T-cell (primary cell): Measurements from ENCODE around the gene MMRN1. TPM values are rescaled to one million over a fixed set of nuclear protein-coding genes. Genes with fewer than 3 reads are reported as not detected.

Source experiments
- ATAC-seq, 4 experiments: fragments of 200-7000 bp in 3 of 4; fragments of 150-1000 bp in 1 of 4; cut with Tn5 transposase; replicated peaks in 1 of 4; 1 replicate in 3 of 4; 2 replicates in 1 of 4; pipeline ENCODE4 v1.10.0; 2021; ENCODE audit warnings: moderate library complexity in 3 of 4, mild to moderate bottlenecking in 2 of 4, moderate number of reproducible peaks in 1 of 4
- CTCF ChIA-PET, 2 donors: fragments of 300-600 bp; sonication (Branson Sonifier 250); formaldehyde crosslinking; loops; one replicate each; lab custom pipeline; 2022; ENCODE audit warnings: antibody characterized with exemption in 2 of 2; lab: Charles Lee
- POLR2A ChIA-PET, 2 donors: fragments of 300-600 bp; sonication (Branson Sonifier 250); formaldehyde crosslinking; loops; one replicate each; lab custom pipeline; 2022; ENCODE audit warnings: antibody characterized with exemption in 2 of 2; lab: Charles Lee
- DNase-seq, 35 experiments: peaks; one replicate each; pipeline versions ENCODE4 v3.0.0 to v3.0.0-alpha.2; 2013 to 2023
- H3K27ac ChIP-seq: one replicate; pipeline ENCODE4 v1.5.1; 2013; ENCODE audit warnings: low read length
- H3K27me3 ChIP-seq, 2 experiments: replicated peaks in 1 of 2; 1 replicate in 1 of 2; 2 replicates in 1 of 2; pipeline versions ENCODE4 v1.6.1 to v1.7.0; 2013; ENCODE audit warnings: low read length in 1 of 2, mixed read lengths in 1 of 2; ENCODE audit not compliant: control insufficient read depth in 2 of 2, insufficient read depth in 2 of 2; ENCODE audit errors: extremely low read depth in 1 of 2
- H3K36me3 ChIP-seq, 2 donors: 1 replicate in 1 of 2; 2 replicates in 1 of 2; pipeline versions ENCODE4 v1.6.1 to v1.7.0; 2013; ENCODE audit warnings: low read length in 1 of 2; ENCODE audit not compliant: control insufficient read depth in 2 of 2, insufficient read depth in 1 of 2; ENCODE audit errors: extremely low read depth in 1 of 2
- H3K4me1 ChIP-seq, 2 experiments: 1 replicate in 1 of 2; 2 replicates in 1 of 2; pipeline versions ENCODE4 v1.6.1 to v1.7.0; 2013; ENCODE audit warnings: low read length in 2 of 2, mixed read lengths in 1 of 2; ENCODE audit not compliant: insufficient read depth in 2 of 2, control insufficient read depth in 1 of 2; ENCODE audit errors: extremely low read depth in 1 of 2
- H3K4me3 ChIP-seq, 2 donors: 1 replicate in 1 of 2; 2 replicates in 1 of 2; pipeline versions ENCODE4 v1.5.1 to v1.7.0; 2013; ENCODE audit warnings: mild to moderate bottlenecking in 2 of 2, low read length in 1 of 2, moderate library complexity in 1 of 2; ENCODE audit not compliant: control insufficient read depth in 1 of 2; ENCODE audit errors: extremely low read depth in 1 of 2
- H3K9me3 ChIP-seq: 2 replicates; pipeline ENCODE4 v1.7.0; 2013
- H3K27ac Mint-ChIP-seq, 2 donors: one replicate each; pipeline ENCODE4 v1.8.0; 2020 to 2021; ENCODE audit warnings: mild to moderate bottlenecking in 2 of 2, mixed read lengths in 2 of 2
- H3K27me3 Mint-ChIP-seq, 2 donors: one replicate each; pipeline ENCODE4 v1.8.0; 2021 to 2022; ENCODE audit warnings: mixed read lengths in 2 of 2
- H3K36me3 Mint-ChIP-seq: one replicate; pipeline ENCODE4 v1.8.0; 2021; ENCODE audit warnings: mixed read lengths
- H3K4me1 Mint-ChIP-seq, 3 donors: one replicate each; pipeline ENCODE4 v1.8.0; 2020 to 2022; ENCODE audit warnings: mixed read lengths in 3 of 3, mild to moderate bottlenecking in 1 of 3
- H3K4me3 Mint-ChIP-seq, 3 donors: one replicate each; pipeline ENCODE4 v1.8.0; 2020 to 2022; ENCODE audit warnings: mild to moderate bottlenecking in 3 of 3, mixed read lengths in 3 of 3, moderate library complexity in 3 of 3
- H3K9me3 Mint-ChIP-seq, 3 donors: one replicate each; pipeline ENCODE4 v1.8.0; 2020 to 2022; ENCODE audit warnings: mixed read lengths in 3 of 3
- WGBS: methylation state at CpG from one replicate; pipeline ENCODE4 v1.1.5; 2013; ENCODE audit warnings: missing lambda C conversion rate; ENCODE audit not compliant: insufficient coverage; 5-methylcytosine and 5-hydroxymethylcytosine counted together
- total RNA-seq, 35 experiments: library from RNA in 6 of 35; stranded (reverse) in 6 of 35; fragments of 120-200 nt in 1 of 35; gene quantifications; one replicate each; pipeline versions ENCODE4 v1.2.1 to v1.2.4 and lab custom pipeline; 2013 to 2026

Gene MMRN1
- total RNA-seq, 5 donors from 2014 or later (not counting 1 experiment from before 2014, with no cell fraction given), result 0.16 to 0.61 (median 0.30) TPM

DNA sequence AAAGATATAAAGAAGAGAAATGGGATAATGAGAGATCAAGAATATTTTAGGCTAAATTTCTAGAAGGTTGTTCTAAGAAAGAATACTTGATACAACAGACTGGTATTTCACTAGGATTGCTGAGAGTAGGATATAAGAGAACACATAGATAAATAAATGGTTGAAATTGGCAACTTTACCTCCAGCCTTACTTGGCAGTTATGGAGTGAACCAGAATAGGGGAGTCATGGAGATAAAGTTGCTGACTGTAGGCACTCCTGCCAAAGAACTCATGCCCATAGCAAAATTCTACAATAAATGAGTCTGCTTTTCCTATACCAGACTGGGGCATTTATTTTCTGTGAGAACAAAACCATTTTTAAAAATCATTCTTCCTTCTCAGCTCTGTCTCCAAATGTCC, 26.4 kb upstream of the MMRN1 start:
- H3K9me3 ChIP-seq, result no peaks in the 10 kb centered on the region
- H3K4me3 ChIP-seq, result no peak overlapping the region
- DNase-seq, result no peak
- ChIA-PET CTCF (no interaction called here), POLR2A (no interaction called here)
- no peak overlapping the region for H3K27ac Mint-ChIP-seq
- H3K4me3 Mint-ChIP-seq, result no peak overlapping the region
- H3K27me3 ChIP-seq, result peaks cover 0 to 1% of the 10 kb centered on the region in 2 experiments
- ATAC-seq, result no peak
- H3K4me1 Mint-ChIP-seq, result no peaks in the 10 kb centered on the region
- H3K36me3 ChIP-seq, result no peaks in the 10 kb centered on the region
- H3K27me3 Mint-ChIP-seq, result peaks cover 6 to 25% of the 10 kb centered on the region in 2 donors
- no peaks in the 10 kb centered on the region for H3K4me1 ChIP-seq
- no peaks in the 10 kb centered on the region for H3K36me3 Mint-ChIP-seq
- H3K9me3 Mint-ChIP-seq, result no peaks in the 10 kb centered on the region
- no peak overlapping the region for H3K27ac ChIP-seq

DNA sequence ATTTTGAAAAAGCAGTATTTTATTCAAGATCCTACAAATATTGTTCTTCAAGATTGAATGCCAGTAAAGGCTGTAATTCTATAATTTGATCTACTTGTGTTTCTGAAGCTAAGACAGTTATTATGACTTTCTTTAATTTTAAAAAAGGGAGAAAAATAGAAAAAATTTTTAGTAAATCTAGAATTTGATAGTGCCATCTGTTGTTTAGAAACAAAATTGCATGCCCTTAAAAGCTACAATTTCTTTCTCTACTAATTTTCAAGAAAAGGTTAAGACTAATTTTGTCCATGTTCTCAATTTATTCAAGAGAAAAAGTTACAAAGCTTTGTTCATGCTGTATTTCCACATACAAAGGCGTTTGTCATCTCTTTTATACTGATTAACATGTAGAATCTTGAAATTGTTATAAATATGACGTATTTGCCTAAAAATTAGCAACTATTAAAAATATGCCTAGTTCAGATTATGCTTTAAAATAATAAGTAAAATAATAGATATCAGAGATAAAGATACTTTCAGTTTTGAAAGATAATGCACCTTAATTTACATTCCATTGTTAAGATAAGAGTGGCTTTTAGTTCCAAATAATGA, 25.6 kb upstream of the MMRN1 start:
- CTCF ChIA-PET, result interaction anchor here (0.5 to 0.7 kb wide), 2 partner anchors 25 to 375 kb away, joined by 3 read pairs; no protein-coding TSS in a partner anchor

DNA sequence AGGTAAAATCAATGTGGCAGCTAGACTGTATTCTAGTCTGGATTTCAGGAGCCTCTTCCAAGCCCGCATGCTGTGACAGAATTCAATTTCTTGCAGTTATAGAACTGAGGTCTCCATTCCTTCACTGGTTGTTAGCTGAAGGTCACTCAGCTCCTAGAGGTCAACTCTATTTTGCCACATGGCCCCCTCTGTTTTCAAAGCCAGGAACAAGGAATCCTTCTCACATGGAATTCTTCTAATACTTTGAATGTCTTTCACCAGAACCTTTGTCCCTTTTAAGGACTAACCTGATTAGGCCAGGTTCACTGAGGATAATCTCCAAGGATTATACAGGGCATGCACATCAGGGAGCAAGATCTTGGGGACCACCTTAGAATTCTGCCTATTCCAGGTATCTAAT, 23.4 kb upstream of the MMRN1 start:
- no peaks in the 10 kb centered on the region for H3K36me3 Mint-ChIP-seq
- POLR2A ChIA-PET, result no interaction called here
- Histone ChIP-seq H3K27ac (no peak overlapping the region), H3K9me3 (no peaks in the 10 kb centered on the region), H3K4me1 (no peaks in the 10 kb centered on the region), H3K4me3 (no peak overlapping the region), H3K27me3 (peaks cover 0 to 3% of the 10 kb centered on the region in 2 experiments), H3K36me3 (no peaks in the 10 kb centered on the region)
- ATAC-seq (no peak), DNase-seq (no peak)
- H3K9me3 Mint-ChIP-seq, result no peaks in the 10 kb centered on the region
- H3K27me3 Mint-ChIP-seq, result peaks cover 10 to 22% of the 10 kb centered on the region in 2 donors
- H3K4me3 Mint-ChIP-seq, result no peak overlapping the region
- 100% methylated on average over 1 of the region's 1 CpG for WGBS
- CTCF ChIA-PET, result no interaction called here
- peaks cover 0 to under 1% (median 0%) of the 10 kb centered on the region in 3 donors for H3K4me1 Mint-ChIP-seq
- H3K27ac Mint-ChIP-seq, result no peak overlapping the region

More for the DNA sequence above, 25.6 kb upstream of the MMRN1 start:
- H3K4me3 Mint-ChIP-seq, result no peak overlapping the region
- Histone ChIP-seq H3K36me3 (no peaks in the 10 kb centered on the region), H3K9me3 (no peaks in the 10 kb centered on the region), H3K4me3 (no peak overlapping the region), H3K27me3 (peaks cover 0 to 3% of the 10 kb centered on the region in 2 experiments), H3K4me1 (no peaks in the 10 kb centered on the region), H3K27ac (no peak overlapping the region)
- DNase-seq, result no peak
- POLR2A ChIA-PET, result no interaction called here
- no CpG with 5 or more reads among the region's 2 CpGs for WGBS
- peaks cover 6 to 23% of the 10 kb centered on the region in 2 donors for H3K27me3 Mint-ChIP-seq
- no peak overlapping the region for H3K27ac Mint-ChIP-seq
- no peaks in the 10 kb centered on the region for H3K9me3 Mint-ChIP-seq
- no peak for ATAC-seq
- H3K4me1 Mint-ChIP-seq, result no peaks in the 10 kb centered on the region
- H3K36me3 Mint-ChIP-seq, result no peaks in the 10 kb centered on the region

DNA sequence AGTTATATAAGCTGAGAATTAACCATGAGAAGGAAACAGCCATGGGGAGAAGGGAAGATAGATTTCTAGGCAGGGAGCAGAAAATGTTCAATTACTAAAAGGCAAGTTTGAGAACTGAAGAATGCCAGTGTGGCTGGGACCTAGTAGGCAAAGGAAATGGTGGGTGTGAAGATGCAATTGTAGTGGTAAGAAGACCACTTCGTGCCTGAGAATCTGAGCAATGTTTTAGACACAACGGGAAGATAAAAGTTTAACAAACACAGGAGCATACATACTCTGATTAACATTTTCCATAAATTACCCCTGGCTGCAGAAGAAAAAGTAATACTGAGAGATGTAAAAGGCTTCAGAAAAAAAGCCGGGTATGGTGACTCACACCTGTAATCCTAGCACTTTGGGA, 18.1 kb upstream of the MMRN1 start:
- no peaks in the 10 kb centered on the region for H3K9me3 Mint-ChIP-seq
- DNase-seq, result no peak

DNA sequence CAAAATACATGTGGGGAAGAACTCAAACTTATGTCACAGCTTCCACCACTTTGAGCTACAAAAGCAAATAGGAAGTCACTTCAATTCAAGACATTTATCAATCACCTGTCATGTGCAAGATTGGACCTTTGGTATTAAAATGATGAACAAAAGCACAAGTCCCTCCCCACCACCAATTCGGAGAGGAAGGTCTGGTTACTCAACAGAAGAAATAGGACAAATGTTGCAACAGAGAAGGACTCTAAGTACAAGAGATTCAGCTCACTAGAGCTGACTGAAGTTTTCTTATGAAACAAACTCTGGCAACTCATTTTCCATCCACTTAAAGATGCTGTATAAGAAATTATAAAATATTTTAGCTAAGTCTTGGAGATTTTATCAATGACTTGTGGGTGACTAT, 16.0 kb upstream of the MMRN1 start:
- WGBS, result no CpG with 5 or more reads among the region's 1 CpG
- Histone ChIP-seq H3K36me3 (no peaks in the 10 kb centered on the region), H3K9me3 (no peaks in the 10 kb centered on the region), H3K4me1 (no peaks in the 10 kb centered on the region), H3K27ac (no peak overlapping the region), H3K4me3 (no peak overlapping the region), H3K27me3 (no peaks in the 10 kb centered on the region)
- no peak overlapping the region for H3K27ac Mint-ChIP-seq
- no peaks in the 10 kb centered on the region for H3K36me3 Mint-ChIP-seq
- ATAC-seq (no peak), DNase-seq (no peak)
- peaks cover 0 to 5% (median 0%) of the 10 kb centered on the region in 3 donors for H3K4me1 Mint-ChIP-seq
- H3K9me3 Mint-ChIP-seq, result no peaks in the 10 kb centered on the region
- POLR2A ChIA-PET, result interaction anchor here in 1 of 2 donors (0.6 kb wide), 1 partner anchor 18 kb away, joined by 4 read pairs; no protein-coding TSS in a partner anchor
- CTCF ChIA-PET, result no interaction called here
- H3K4me3 Mint-ChIP-seq, result no peak overlapping the region
- peaks cover 9 to 13% of the 10 kb centered on the region in 2 donors for H3K27me3 Mint-ChIP-seq

More for the DNA sequence above, 18.1 kb upstream of the MMRN1 start:
- no peak for ATAC-seq
- Mint-ChIP-seq H3K4me1 (peaks cover 0 to 5% (median 0%) of the 10 kb centered on the region in 3 donors), H3K36me3 (no peaks in the 10 kb centered on the region), H3K27me3 (peaks cover 7 to 9% of the 10 kb centered on the region in 2 donors), H3K4me3 (no peak overlapping the region), H3K27ac (no peak overlapping the region)
- Histone ChIP-seq H3K9me3 (no peaks in the 10 kb centered on the region), H3K27me3 (peaks cover 0 to 3% of the 10 kb centered on the region in 2 experiments), H3K4me3 (no peak overlapping the region), H3K36me3 (no peaks in the 10 kb centered on the region), H3K27ac (no peak overlapping the region), H3K4me1 (no peaks in the 10 kb centered on the region)
- WGBS, result 20% methylated on average over 1 of the region's 3 CpGs
- ChIA-PET POLR2A (no interaction called here), CTCF (no interaction called here)

DNA sequence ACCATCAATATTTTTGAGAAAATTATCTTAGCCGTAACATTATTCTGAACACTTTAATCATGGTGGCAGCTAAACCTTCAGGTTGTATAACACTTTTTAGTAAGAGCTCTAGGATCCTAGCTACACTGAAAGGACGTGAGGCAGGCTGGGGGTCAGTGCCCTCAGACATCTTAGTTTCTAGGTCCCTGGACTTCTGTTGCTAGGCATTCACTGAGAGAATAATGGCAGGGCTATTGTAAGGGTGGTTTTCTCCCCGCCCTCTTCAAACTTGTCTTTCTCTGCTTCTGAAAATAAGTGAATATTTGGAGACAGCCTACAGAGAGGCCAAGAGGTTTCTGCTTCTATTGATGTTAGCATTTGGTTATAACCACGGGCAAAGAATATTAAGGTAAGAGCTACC, 15.4 kb upstream of the MMRN1 start:
- Mint-ChIP-seq H3K4me1 (peaks cover 0 to 5% (median 0%) of the 10 kb centered on the region in 3 donors), H3K9me3 (no peaks in the 10 kb centered on the region), H3K36me3 (no peaks in the 10 kb centered on the region), H3K27ac (no peak overlapping the region), H3K4me3 (no peak overlapping the region), H3K27me3 (peaks cover 9 to 13% of the 10 kb centered on the region in 2 donors)
- whole genome bisulfite sequencing, result 50% methylated on average over 1 of the region's 4 CpGs
- ATAC-seq, result no peak
- CTCF ChIA-PET, result no interaction called here
- POLR2A ChIA-PET, result no interaction called here
- Histone ChIP-seq H3K4me3 (no peak overlapping the region), H3K27ac (no peak overlapping the region), H3K36me3 (no peaks in the 10 kb centered on the region), H3K27me3 (no peaks in the 10 kb centered on the region), H3K9me3 (no peaks in the 10 kb centered on the region), H3K4me1 (no peaks in the 10 kb centered on the region)
- no peak for DNase-seq
